ENCODE results near the gene FGF10. TPM values are rescaled to one million over a fixed set of nuclear protein-coding genes. Genes with fewer than 3 reads are reported as not detected.

Gene FGF10
- total RNA-seq, 2 experiments from 2014 or later: not detected

DNA sequence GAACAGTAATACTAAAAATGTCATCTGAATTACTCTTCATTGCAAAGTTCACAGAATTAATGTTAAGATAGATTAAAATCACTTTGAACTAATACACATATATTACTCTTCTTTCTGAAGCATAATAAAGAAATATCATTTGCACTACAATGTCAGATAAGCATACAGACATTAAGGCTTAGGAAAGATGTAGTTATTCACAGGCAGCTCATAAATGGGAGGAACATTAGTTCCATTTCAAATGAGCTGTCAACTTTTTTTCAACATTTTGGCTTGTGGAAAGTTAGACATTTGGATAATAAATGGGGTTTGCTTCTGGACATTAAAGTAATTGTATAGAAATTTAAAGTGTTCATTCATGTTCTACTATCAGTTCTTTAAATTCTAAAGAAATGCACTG, 6.3 kb downstream of the FGF10 start:
- ChIA-PET CTCF (no interaction called here), POLR2A (no interaction called here)
- Mint-ChIP-seq H3K4me1 (no peaks in the 10 kb centered on the region), H3K4me3 (no peak overlapping the region), H3K9me3 (no peaks in the 10 kb centered on the region), H3K36me3 (ENCODE audit: low read depth) (no peaks in the 10 kb centered on the region), H3K27me3 (peaks cover 11% of the 10 kb centered on the region), H3K27ac (no peak overlapping the region)
- DNase-seq: no peak

DNA sequence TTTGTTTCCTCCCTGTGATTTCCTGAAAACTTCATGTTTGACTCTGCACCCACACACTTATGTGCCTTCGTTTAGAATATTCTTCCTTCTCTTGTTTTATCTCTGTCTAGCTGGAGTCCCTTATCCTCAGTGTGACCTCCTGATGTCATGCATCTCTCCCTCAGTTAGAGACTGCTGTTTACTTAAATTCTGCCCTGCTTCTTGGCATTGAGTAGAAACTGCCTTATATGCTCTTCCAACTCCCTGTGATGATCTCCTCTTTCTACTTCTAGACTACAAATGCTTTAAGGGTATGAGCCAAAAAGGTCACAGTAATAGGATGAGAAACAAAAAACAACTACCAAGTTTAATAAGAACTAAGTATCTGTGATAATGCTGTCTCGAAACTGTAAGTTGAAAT, 12.2 kb downstream of the FGF10 start:
- no peaks in the 10 kb centered on the region for H3K4me1 Mint-ChIP-seq
- no peak overlapping the region for H3K4me3 Mint-ChIP-seq
- no peak for DNase-seq
- CTCF ChIA-PET: no interaction called here
- no peaks in the 10 kb centered on the region for H3K36me3 Mint-ChIP-seq (ENCODE audit: low read depth)
- peaks cover 4% of the 10 kb centered on the region for H3K9me3 Mint-ChIP-seq
- no peaks in the 10 kb centered on the region for H3K27me3 Mint-ChIP-seq
- H3K27ac Mint-ChIP-seq: no peak overlapping the region
- POLR2A ChIA-PET: no interaction called here

DNA sequence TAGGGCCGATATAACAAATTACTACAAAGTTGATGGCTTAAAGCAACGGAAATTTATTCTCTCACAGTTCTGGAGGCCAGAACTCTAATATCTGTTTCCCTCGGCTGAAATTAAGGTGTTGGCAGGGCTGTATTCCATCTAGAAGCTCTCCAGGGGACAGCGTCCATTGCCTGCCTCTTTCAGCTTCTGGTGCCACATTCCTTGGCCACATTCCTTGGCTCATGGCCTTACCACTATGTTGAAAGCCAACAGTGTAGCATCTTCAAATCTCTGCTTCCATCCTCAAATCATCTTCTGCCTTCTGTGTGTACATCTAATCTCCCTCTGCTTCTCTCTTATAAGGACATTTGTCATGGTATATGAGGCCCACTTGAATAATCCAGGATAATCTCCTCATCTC, 17.2 kb downstream of the FGF10 start:
- CTCF ChIA-PET: no interaction called here
- POLR2A ChIA-PET: no interaction called here
- no peaks in the 10 kb centered on the region for H3K4me1 Mint-ChIP-seq
- no peak overlapping the region for H3K4me3 Mint-ChIP-seq
- DNase-seq: no peak
- peaks cover 4% of the 10 kb centered on the region for H3K9me3 Mint-ChIP-seq
- H3K27me3 Mint-ChIP-seq: no peaks in the 10 kb centered on the region
- no peaks in the 10 kb centered on the region for H3K36me3 Mint-ChIP-seq (ENCODE audit: low read depth)
- H3K27ac Mint-ChIP-seq: no peak overlapping the region

DNA sequence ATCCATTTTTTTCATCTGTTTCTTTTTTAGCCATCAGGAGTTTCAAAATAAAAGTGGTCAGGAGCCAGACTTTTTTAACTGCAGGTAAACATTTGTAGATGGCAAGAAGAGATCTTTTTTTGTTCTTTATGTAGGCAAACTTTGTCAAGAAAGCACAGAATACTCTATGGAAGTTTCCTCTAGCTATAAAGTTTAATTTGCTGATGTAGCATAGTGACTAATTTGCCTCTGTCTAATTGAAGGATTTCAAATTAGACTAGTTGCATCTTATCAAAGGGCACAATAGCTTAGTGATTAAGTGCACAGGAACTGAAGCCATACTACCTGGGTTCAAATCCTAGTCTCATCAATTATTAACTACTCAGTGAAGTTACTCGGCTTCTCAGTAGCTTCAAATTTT, 22.0 kb downstream of the FGF10 start:
- DNase-seq: no peak
- Mint-ChIP-seq H3K4me3 (no peak overlapping the region), H3K9me3 (peaks cover 1% of the 10 kb centered on the region), H3K27ac (no peak overlapping the region), H3K36me3 (ENCODE audit: low read depth) (no peaks in the 10 kb centered on the region), H3K4me1 (no peaks in the 10 kb centered on the region), H3K27me3 (no peaks in the 10 kb centered on the region)
- POLR2A ChIA-PET: no interaction called here
- CTCF ChIA-PET: no interaction called here

- H3K9me3 Mint-ChIP-seq: no peaks in the 10 kb centered on the region
- ChIA-PET CTCF (no interaction called here), POLR2A (no interaction called here)
- H3K27ac Mint-ChIP-seq: no peak overlapping the region
- DNase-seq: no peak
- no peaks in the 10 kb centered on the region for H3K27me3 Mint-ChIP-seq
- no peaks in the 10 kb centered on the region for H3K36me3 Mint-ChIP-seq (ENCODE audit: low read depth)
- H3K4me1 Mint-ChIP-seq: no peaks in the 10 kb centered on the region
- no peak overlapping the region for H3K4me3 Mint-ChIP-seq
Measured at GRCh38 chr5:44365345-44365744, 23.9 kb downstream of the FGF10 start.

DNA sequence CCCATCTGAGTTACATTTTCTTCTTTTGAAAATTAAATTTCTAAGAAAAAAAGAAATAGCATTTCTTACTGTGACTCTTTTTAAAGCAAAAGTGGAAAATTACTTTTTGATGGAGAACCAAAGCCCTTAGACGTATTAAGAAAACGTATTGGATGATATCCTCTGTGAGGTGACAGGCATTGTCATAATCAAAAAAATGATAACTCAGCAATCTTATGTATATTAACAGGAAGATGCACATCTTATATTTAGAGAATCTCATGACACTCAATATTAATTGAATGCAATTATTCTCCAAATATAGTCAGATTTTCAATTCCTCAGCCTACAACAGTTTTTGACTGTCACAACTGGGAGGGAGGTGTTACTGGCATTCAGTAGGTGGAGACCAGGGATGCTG, 25.1 kb downstream of the FGF10 start:
- DNase-seq: no peak
- ChIA-PET CTCF (no interaction called here), POLR2A (no interaction called here)
- H3K27ac Mint-ChIP-seq: no peak overlapping the region
- no peaks in the 10 kb centered on the region for H3K9me3 Mint-ChIP-seq
- no peaks in the 10 kb centered on the region for H3K36me3 Mint-ChIP-seq (ENCODE audit: low read depth)
- H3K4me1 Mint-ChIP-seq: no peaks in the 10 kb centered on the region
- no peak overlapping the region for H3K4me3 Mint-ChIP-seq
- H3K27me3 Mint-ChIP-seq: no peaks in the 10 kb centered on the region

DNA sequence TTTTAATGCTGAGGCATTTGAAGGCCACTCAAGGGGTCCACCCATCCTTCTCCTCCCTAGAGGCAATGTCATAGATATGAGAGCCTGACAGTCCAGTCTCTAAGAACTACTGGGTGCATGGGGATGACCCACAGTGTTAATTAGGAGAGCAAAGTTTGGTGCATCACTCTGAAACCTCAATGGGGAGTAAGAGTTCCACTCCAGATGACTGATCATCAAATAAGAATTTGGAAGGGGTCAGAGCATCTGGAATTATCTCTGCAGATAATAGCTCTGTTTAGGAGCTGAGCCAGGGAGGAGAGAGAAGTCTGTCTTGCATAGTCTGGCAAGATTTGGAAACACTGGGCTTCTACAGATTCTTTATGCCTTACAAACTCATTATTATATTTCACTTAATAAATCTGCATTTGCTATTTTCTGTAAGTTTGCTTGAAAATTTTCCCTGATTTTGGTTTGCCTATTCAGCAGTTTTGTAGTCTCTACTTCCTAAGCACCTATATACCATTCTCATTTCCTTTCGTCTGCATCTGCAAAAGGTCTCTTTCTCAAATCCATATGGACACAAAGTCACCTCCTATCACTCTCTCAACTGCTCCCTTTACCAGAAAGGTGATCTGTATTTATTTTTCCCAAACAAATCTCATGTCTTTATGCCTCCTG, 27.7 kb downstream of the FGF10 start:
- DNase-seq: no peak
- Mint-ChIP-seq H3K27me3 (no peaks in the 10 kb centered on the region), H3K9me3 (no peaks in the 10 kb centered on the region), H3K27ac (no peak overlapping the region), H3K4me1 (no peaks in the 10 kb centered on the region), H3K4me3 (no peak overlapping the region), H3K36me3 (ENCODE audit: low read depth) (no peaks in the 10 kb centered on the region)
- POLR2A ChIA-PET: no interaction called here
- CTCF ChIA-PET: no interaction called here

DNA sequence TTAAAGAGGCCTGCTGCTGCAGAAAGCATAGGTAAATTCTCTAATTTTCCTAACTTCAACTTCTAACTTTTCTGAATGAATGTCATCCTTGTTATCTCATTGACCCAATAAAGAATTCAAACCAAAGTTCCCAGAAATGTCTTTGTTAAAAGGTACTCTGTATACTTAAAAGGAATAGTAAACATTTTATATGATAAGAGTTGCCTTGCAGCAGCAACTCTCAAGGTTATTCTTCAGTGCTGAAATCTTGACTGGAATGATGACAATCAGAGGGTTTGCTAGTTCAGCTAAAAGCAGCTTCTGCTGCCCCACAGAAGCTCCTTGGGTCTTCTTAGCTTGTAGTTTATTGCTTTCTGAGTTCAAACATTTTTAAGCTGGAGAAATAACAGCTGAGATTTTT, 28.3 kb downstream of the FGF10 start:
- no peak overlapping the region for H3K27ac Mint-ChIP-seq
- no peaks in the 10 kb centered on the region for H3K9me3 Mint-ChIP-seq
- no peaks in the 10 kb centered on the region for H3K36me3 Mint-ChIP-seq (ENCODE audit: low read depth)
- POLR2A ChIA-PET: no interaction called here
- H3K4me3 Mint-ChIP-seq: no peak overlapping the region
- CTCF ChIA-PET: no interaction called here
- H3K4me1 Mint-ChIP-seq: no peaks in the 10 kb centered on the region
- H3K27me3 Mint-ChIP-seq: no peaks in the 10 kb centered on the region
- no peak for DNase-seq

DNA sequence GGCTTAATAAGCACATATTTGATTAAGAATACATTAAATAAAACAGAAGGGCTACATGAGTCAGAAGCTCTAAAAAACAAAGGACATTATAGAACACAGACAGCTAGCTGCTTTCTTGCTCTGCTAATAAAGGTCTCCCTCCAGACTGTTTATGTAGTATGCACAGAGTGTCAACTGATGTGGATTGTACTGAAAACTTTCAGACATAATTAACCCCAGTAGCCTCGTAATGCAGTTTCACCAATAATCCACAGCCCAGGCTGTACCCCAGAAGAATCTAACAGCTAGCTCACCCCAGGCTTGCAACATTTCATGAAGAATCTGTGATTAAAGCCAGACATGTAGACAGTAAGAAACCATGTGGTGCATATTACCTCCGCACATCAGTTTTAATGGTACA, 30.8 kb downstream of the FGF10 start:
- Mint-ChIP-seq H3K9me3 (no peaks in the 10 kb centered on the region), H3K27me3 (no peaks in the 10 kb centered on the region), H3K27ac (no peak overlapping the region), H3K36me3 (ENCODE audit: low read depth) (no peaks in the 10 kb centered on the region), H3K4me1 (no peaks in the 10 kb centered on the region), H3K4me3 (no peak overlapping the region)
- no peak for DNase-seq
- POLR2A ChIA-PET: no interaction called here
- CTCF ChIA-PET: no interaction called here

DNA sequence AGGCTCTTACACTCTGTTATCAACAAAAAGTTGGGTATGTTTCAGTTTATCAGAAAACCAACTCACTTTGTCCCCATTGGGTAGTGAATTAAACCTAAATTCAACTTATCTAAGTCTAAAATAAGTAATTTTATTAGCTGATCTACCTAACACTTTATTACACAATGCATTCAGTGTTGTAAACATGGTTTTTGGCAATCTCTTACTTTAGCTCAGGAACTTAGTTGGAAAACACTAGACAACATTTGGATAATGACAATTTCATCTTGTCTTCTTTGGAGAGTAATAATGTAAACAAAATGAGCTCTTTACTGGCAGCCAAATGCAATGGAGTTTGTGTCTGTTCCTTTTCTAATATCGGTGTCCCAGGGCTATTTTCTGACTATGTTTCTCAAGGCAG, 33.0 kb downstream of the FGF10 start:
- CTCF ChIA-PET: no interaction called here
- H3K9me3 Mint-ChIP-seq: no peaks in the 10 kb centered on the region

DNA sequence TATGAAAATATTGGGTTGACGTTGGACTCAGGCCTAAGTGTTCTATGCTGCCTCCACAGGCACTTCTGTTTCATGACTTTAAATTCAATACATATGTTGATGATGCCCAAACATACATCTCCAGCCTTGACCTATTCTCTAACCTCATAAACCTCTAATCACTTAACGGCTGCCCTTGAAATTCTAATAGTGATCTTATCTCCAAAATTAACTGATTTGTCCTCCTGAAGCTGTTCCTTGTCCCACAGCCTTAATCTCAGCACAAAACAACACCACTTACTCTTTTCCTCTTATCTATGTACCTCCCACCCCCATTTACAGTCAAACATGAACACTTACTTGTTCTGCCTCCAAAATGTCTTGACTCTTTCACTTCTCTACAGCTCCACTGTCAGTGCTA, 43.3 kb downstream of the FGF10 start:
- ChIA-PET CTCF (no interaction called here), POLR2A (no interaction called here)
- no peaks in the 10 kb centered on the region for H3K4me1 Mint-ChIP-seq
- no peaks in the 10 kb centered on the region for H3K36me3 Mint-ChIP-seq (ENCODE audit: low read depth)
- no peak overlapping the region for H3K4me3 Mint-ChIP-seq
- no peaks in the 10 kb centered on the region for H3K27me3 Mint-ChIP-seq
- no peak for DNase-seq
- peaks cover 3% of the 10 kb centered on the region for H3K9me3 Mint-ChIP-seq
- no peak overlapping the region for H3K27ac Mint-ChIP-seq

More for the DNA sequence above, 33.0 kb downstream of the FGF10 start:
- no peak overlapping the region for H3K27ac Mint-ChIP-seq
- no peak for DNase-seq
- H3K4me3 Mint-ChIP-seq: no peak overlapping the region
- POLR2A ChIA-PET: no interaction called here
- H3K27me3 Mint-ChIP-seq: no peaks in the 10 kb centered on the region
- no peaks in the 10 kb centered on the region for H3K4me1 Mint-ChIP-seq
- H3K36me3 Mint-ChIP-seq (ENCODE audit: low read depth): no peaks in the 10 kb centered on the region

GRCh38 chr5:44336708-44337107, 52.5 kb downstream of the FGF10 start:
- H3K4me3 Mint-ChIP-seq: no peak overlapping the region
- no peaks in the 10 kb centered on the region for H3K4me1 Mint-ChIP-seq
- ChIA-PET POLR2A (no interaction called here), CTCF (no interaction called here)
- H3K36me3 Mint-ChIP-seq (ENCODE audit: low read depth): no peaks in the 10 kb centered on the region
- H3K27ac Mint-ChIP-seq: no peak overlapping the region
- no peaks in the 10 kb centered on the region for H3K9me3 Mint-ChIP-seq
- H3K27me3 Mint-ChIP-seq: no peaks in the 10 kb centered on the region
- no peak for DNase-seq

GRCh38 chr5:44334622-44335021, 54.6 kb downstream of the FGF10 start:
- Mint-ChIP-seq H3K9me3 (no peaks in the 10 kb centered on the region), H3K36me3 (ENCODE audit: low read depth) (no peaks in the 10 kb centered on the region), H3K4me3 (no peak overlapping the region), H3K27ac (no peak overlapping the region), H3K27me3 (no peaks in the 10 kb centered on the region), H3K4me1 (no peaks in the 10 kb centered on the region)
- POLR2A ChIA-PET: no interaction called here
- no peak for DNase-seq
- CTCF ChIA-PET: no interaction called here

- H3K4me1 Mint-ChIP-seq: no peaks in the 10 kb centered on the region
- no peaks in the 10 kb centered on the region for H3K27me3 Mint-ChIP-seq
- no peak overlapping the region for H3K4me3 Mint-ChIP-seq
- no peaks in the 10 kb centered on the region for H3K36me3 Mint-ChIP-seq (ENCODE audit: low read depth)
- H3K27ac Mint-ChIP-seq: no peak overlapping the region
- POLR2A ChIA-PET: no interaction called here
- H3K9me3 Mint-ChIP-seq: no peaks in the 10 kb centered on the region
- DNase-seq: no peak
- CTCF ChIA-PET: interaction anchor here (0.6 to 2.0 kb wide), 5 partner anchors 10 to 701 kb away, joined by 3 to 6 read pairs (median 3); no protein-coding TSS in a partner anchor
Measured at GRCh38 chr5:44332285-44332971, 56.8 kb downstream of the FGF10 start.

All from activated CD4-positive, alpha-beta memory T cell treated with anti-CD3 and anti-CD28 coated beads, Interleukin-2, amount 10 ng/mL, durations not matched to agents 7 days and 5 days (primary cell).